GM10847 (cell line): Measurements from ENCODE around the gene KANK3.
A peak's percentile ranks its signal among the peaks of the same experiment; 100 is the strongest.

Source experiments
- POLR2A ChIP-seq: IDR thresholded peaks from 2 replicates; pipeline ENCODE4 v1.6.1; 2011; ENCODE audit not compliant: insufficient read length; ENCODE audit errors: extremely low read depth

The KANK3 gene

GRCh38 chr19:8338835-8339234 lies 4.2 kb downstream of the KANK3 start:
- no peak for TF ChIP-seq POLR2A

- no peak for TF ChIP-seq POLR2A
Observed at GRCh38 chr19:8337728-8338127, 5.3 kb downstream of the KANK3 start.

- no peak for TF ChIP-seq POLR2A
Observed at GRCh38 chr19:8336660-8337059, 6.4 kb downstream of the KANK3 start.

GRCh38 chr19:8336072-8336569 lies 6.9 kb downstream of the KANK3 start:
- no peak for TF ChIP-seq POLR2A

- TF ChIP-seq POLR2A: no peak
Observed at GRCh38 chr19:8335343-8336071, 7.6 kb downstream of the KANK3 start.

DNA sequence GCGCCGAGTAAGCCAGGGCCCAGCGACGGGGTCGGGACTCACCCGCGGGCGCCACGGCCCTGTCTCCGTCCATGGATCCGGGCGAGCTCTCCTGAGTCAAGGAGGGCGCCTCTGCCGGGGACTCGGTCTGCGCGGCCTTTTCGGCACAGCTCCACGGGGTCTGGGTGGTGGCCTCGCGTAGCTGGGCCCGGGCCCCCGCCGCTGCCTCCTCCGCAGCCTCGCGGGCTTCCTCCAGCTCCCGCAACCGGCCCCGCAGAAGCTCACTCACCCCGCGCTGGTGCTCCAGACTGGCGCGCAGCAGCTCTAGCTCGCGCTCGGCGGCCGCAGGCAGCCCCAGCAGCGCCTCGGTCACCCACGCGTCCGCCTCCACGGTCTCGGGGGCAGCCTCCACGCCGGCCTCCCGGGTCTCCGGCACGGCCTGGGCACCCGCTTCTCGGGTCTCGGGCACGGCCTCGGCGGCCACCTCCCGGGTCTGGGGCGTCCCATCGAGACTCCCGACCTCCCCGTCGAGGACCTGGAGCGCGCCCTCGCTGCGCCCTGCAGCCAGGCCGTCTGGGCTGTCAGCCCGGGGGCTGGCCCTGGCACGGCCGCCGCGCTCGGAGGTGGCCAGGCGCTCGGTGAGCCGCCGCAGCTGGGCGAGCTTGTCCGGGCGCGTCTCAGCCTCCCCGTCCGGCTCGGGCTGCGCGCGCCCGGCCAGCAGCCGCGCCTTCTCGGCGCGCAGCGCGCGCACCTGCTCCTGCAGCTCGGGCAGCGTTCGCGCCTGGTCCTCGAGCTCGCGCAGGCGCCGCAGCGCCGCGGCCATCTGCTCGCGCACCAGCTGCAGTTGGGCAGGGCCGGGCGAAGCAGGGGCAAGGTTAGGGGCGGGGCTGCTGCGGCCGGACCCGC lies 8.4 kb downstream of the KANK3 start:
- no peak for TF ChIP-seq POLR2A

DNA sequence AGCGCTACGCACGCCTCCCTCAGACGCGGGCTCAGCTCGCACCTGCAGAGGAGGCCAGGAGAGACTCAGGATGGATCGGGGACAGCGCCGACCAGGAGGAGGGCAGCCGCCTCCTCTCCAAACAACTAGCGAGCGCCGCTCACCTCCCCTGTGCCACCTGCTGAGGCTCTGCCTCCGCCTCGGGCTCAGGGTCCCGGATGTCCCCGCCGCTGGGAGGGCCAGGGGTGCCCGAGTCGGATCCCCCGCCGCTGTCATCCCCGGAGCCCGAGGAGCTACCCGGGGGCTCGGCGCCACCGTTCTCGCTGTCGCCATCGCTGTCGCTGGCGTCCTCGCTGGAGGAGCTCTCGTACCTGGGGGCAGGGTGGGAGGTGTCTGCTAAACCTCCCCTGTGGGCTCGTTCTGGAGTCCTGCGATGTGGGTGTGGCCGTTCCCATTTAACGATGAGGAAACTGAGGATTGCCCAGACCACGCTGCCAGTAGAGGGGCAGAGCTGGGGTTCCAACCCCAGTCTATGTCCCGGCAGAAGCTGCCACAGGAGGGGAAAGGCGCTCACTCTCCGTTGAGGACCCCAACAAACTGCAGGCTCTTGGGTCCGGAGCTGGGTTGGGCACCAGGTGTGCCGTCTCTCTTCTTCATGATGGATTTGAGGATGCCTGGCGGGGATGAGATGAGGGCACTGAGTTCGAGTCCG lies 9.2 kb downstream of the KANK3 start:
- TF ChIP-seq POLR2A: no peak

DNA sequence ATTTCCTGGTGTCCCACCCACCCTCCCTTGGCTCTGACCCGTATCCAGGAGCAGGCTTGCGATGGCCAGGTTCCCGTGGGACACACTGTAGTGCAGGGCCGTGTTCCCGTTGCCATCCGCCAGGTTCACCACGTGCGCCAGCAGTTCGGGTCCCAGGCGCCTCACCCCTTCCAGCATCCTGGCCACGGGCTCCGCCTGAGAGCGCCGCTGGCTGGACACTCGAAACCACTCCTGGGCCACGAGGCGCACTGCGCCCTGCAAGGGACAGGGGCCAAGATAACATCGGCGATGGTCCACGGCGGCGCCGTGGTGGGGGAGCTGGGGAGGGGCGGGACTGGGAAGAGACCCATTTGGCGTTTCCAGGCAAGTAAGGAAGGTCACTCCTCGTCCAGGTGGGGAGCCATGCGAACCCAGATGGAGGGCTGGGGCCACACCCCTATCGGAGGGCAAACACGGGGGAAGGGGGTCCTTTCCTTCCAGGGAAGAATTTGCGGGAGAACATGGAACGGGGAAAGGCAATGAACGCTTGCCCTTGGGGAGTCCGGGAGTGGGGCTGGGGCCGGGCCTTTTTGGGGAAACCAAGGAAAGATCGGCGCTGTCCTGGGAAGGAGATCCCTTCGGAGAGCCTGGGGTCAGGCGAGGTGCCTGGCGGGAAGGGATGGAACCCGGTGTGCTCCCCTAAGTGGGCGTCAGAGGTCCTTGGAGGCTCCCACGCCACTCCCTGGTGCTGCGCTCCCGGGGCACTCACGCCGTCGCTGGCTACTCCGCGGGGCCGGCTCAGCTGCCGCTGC lies 9.9 kb downstream of the KANK3 start:
- no peak for TF ChIP-seq POLR2A

- no peak for TF ChIP-seq POLR2A
Observed at GRCh38 chr19:8331263-8331845, 11.7 kb downstream of the KANK3 start.

GRCh38 chr19:8329996-8330395 lies 13.1 kb downstream of the KANK3 start:
- TF ChIP-seq POLR2A: no peak

DNA sequence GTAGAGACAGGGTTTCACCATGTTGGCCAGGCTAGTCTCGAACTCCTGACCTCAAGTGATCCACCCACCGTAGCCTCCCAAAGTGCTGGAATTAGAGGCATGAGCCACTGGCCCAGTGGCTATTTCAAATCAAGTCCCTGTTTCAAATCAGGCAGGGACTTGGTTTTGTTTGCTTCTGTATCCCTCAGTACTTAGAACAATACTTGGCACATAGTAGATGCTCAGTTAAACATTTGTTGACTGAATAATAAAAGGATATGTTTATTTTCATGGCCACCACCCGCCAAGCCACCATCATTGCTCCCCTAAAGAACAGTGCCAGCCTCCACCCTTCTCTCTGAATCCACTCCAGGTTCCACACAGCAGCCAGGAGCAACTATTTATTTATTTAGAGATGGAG lies 17.6 kb downstream of the KANK3 start:
- no peak for TF ChIP-seq POLR2A

GRCh38 chr19:8324186-8325050 lies 18.6 kb downstream of the KANK3 start:
- TF ChIP-seq POLR2A: peak; percentile 29

DNA sequence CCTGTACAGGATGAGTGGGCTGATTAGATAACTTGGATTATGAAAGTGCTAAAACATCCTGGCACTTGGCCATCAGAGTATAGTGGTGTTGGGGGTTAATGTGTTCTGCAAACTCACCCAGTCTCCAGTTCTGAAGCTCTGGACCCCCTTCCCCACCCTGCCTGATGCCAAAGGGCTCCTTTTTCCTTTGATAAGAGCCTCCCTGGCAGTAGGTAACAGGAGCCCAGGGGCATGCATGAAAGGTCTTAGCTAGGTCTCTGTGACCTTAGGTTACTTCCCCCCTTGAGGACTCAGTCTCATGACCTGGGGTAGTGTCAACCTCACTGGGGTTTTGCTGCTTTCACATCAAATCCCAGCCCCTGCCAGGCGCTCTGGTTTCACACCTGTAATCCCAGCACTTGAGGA lies 19.3 kb downstream of the KANK3 start:
- no peak for TF ChIP-seq POLR2A

- no peak for TF ChIP-seq POLR2A
Observed at GRCh38 chr19:8322638-8322997, 20.4 kb downstream of the KANK3 start.

DNA sequence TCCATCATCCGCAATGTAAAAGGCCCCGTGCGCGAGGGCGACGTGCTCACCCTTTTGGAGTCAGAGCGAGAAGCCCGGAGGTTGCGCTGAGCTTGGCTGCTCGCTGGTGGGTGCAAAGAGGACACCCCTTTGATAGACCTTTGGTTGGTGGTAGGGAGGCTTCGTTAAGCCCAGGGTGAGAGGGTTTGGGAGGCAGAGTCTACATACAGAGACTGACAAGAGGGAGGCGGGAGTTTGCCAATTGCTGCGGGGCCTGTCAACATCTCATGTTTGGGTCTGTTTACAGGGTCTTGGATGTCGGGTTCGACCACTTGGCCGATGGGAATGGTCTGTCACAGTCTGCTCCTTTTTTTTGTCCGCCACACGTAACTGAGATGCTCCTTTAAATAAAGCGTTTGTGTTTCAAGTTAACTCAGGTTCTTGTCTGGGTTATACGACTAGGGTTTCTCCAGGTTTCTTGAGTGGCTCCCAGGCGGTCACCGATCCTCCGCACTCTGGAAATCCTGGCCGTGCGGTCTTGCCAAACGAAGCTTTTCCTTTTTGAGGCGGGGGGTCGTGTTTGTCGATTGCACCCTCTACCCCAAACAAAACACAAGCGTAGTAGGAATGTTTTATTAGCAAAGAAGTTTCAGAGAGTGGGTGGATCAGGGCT lies 20.9 kb downstream of the KANK3 start:
- no peak for TF ChIP-seq POLR2A
